WTC11 (cell line): Measurements from ENCODE around the gene ADAM12. TPM values are rescaled to one million over a fixed set of nuclear protein-coding genes. Genes with fewer than 3 reads are reported as not detected.

Experiments
- ATAC-seq: fragments of 200-7000 bp; cut with Tn5 transposase; 2 replicates; pipeline ENCODE4 v1.10.0; 2021; ENCODE audit warnings: mild to moderate bottlenecking, moderate library complexity
- CTCF ChIA-PET: fragments of 300-600 bp; sonication (Branson Sonifier 250); formaldehyde crosslinking; loops from one replicate; lab custom pipeline; 2021; ENCODE audit warnings: antibody characterized with exemption; lab: Charles Lee
- POLR2A ChIA-PET: fragments of 350-600 bp; sonication (Branson Sonifier 250); formaldehyde crosslinking; loops from one replicate; lab custom pipeline; 2021; ENCODE audit warnings: antibody characterized with exemption; lab: Charles Lee
- DNase-seq: peaks from one replicate; pipeline ENCODE4 v3.0.0; 2021; ENCODE audit warnings: low spot score
- H3K27ac Mint-ChIP-seq: 2 replicates; pipeline ENCODE4 v1.8.0; 2021; ENCODE audit warnings: mixed read lengths
- H3K27me3 Mint-ChIP-seq: 2 replicates; pipeline ENCODE4 v1.8.0; 2021; ENCODE audit warnings: low read depth, mild to moderate bottlenecking, moderate library complexity, mixed read lengths
- H3K36me3 Mint-ChIP-seq: 2 replicates; pipeline ENCODE4 v1.8.0; 2021; ENCODE audit warnings: mixed read lengths
- H3K4me1 Mint-ChIP-seq: 2 replicates; pipeline ENCODE4 v1.8.0; 2022; ENCODE audit warnings: mixed read lengths
- H3K4me3 Mint-ChIP-seq: 2 replicates; pipeline ENCODE4 v1.8.0; 2021; ENCODE audit warnings: mild to moderate bottlenecking, moderate library complexity, mixed read lengths
- H3K9me3 Mint-ChIP-seq: 2 replicates; pipeline ENCODE4 v1.8.0; 2021; ENCODE audit warnings: mixed read lengths
- AFF4 ChIP-seq: sonication (generic); formaldehyde crosslinking; IDR thresholded peaks from 2 replicates; pipeline ENCODE4 v1.8.1; 2023; ENCODE audit warnings: mild to moderate bottlenecking, missing genetic modification reagents, borderline replicate concordance
- ATF2 ChIP-seq: sonication (generic); formaldehyde crosslinking; IDR thresholded peaks from 2 replicates; pipeline ENCODE4 v1.8.1; 2022; ENCODE audit warnings: low read depth, missing genetic modification reagents, borderline replicate concordance
- CBFB ChIP-seq: sonication (generic); formaldehyde crosslinking; IDR thresholded peaks from 2 replicates; pipeline ENCODE4 v1.8.1; 2022; ENCODE audit warnings: mild to moderate bottlenecking, low read depth, missing genetic modification reagents
- E2F1 ChIP-seq: sonication (generic); formaldehyde crosslinking; IDR thresholded peaks from 2 replicates; pipeline ENCODE4 v1.8.0; 2022; ENCODE audit warnings: mild to moderate bottlenecking, missing genetic modification reagents
- HMGXB4 ChIP-seq: sonication (generic); formaldehyde crosslinking; IDR thresholded peaks from 2 replicates; pipeline ENCODE4 v1.8.1; 2023; ENCODE audit warnings: mild to moderate bottlenecking, moderate library complexity, missing genetic modification reagents
- JAZF1 ChIP-seq: fragments of 250-450 bp; sonication (Bioruptor Pico); IDR thresholded peaks from 2 replicates; pipeline ENCODE4 v1.9.0; 2021; ENCODE audit warnings: moderate library complexity, mild to moderate bottlenecking, inconsistent platforms
- MAX ChIP-seq: sonication (generic); formaldehyde crosslinking; IDR thresholded peaks from 2 replicates; pipeline ENCODE4 v1.8.0; 2022; ENCODE audit warnings: mild to moderate bottlenecking, missing genetic modification reagents
- MYBL2 ChIP-seq: sonication (generic); formaldehyde crosslinking; IDR thresholded peaks from 2 replicates; pipeline ENCODE4 v1.8.1; 2023; ENCODE audit warnings: mild to moderate bottlenecking, moderate library complexity, missing genetic modification reagents
- NFYB ChIP-seq: sonication (generic); formaldehyde crosslinking; conservative IDR thresholded peaks from 2 replicates; pipeline ENCODE4 v1.8.0; 2022; ENCODE audit warnings: low read depth, missing genetic modification reagents
- SMAD4 ChIP-seq: sonication (generic); formaldehyde crosslinking; IDR thresholded peaks from 2 replicates; pipeline ENCODE4 v1.8.0; 2022; ENCODE audit warnings: mild to moderate bottlenecking, missing genetic modification reagents
- STAT6 ChIP-seq: sonication (generic); formaldehyde crosslinking; conservative IDR thresholded peaks from 2 replicates; pipeline ENCODE4 v1.8.1; 2023; ENCODE audit warnings: mild to moderate bottlenecking, low read depth, missing genetic modification reagents, moderate library complexity
- TEAD1 ChIP-seq: sonication (generic); formaldehyde crosslinking; IDR thresholded peaks from 2 replicates; pipeline ENCODE4 v1.8.0; 2022; ENCODE audit warnings: mild to moderate bottlenecking, missing genetic modification reagents
- TP53 ChIP-seq: sonication (generic); formaldehyde crosslinking; IDR thresholded peaks from 2 replicates; pipeline ENCODE4 v1.8.1; 2023; ENCODE audit warnings: mild to moderate bottlenecking, missing genetic modification reagents
- ZBTB21 ChIP-seq: sonication (generic); formaldehyde crosslinking; IDR thresholded peaks from 2 replicates; pipeline ENCODE4 v1.8.1; 2023; ENCODE audit warnings: mild to moderate bottlenecking, missing genetic modification reagents, borderline replicate concordance
- ZNF219 ChIP-seq: sonication (generic); formaldehyde crosslinking; IDR thresholded peaks from 2 replicates; pipeline ENCODE4 v1.8.0; 2023; ENCODE audit warnings: missing genetic modification reagents, mild to moderate bottlenecking, borderline replicate concordance
- ZNF317 ChIP-seq: sonication (generic); formaldehyde crosslinking; IDR thresholded peaks from 2 replicates; pipeline ENCODE4 v1.8.1; 2023; ENCODE audit warnings: low read depth, mild to moderate bottlenecking, moderate library complexity, missing genetic modification reagents, borderline replicate concordance
- ZNF423 ChIP-seq: fragments of 250-450 bp; sonication (Bioruptor Pico); IDR thresholded peaks from 2 replicates; pipeline ENCODE4 v2.1.2; 2022; ENCODE audit warnings: mild to moderate bottlenecking, moderate library complexity
- ZSCAN18 ChIP-seq: fragments of 250-450 bp; sonication (Bioruptor Pico); IDR thresholded peaks from 2 replicates; pipeline ENCODE4 v2.1.2; 2022; ENCODE audit warnings: mild to moderate bottlenecking, moderate library complexity
- total RNA-seq: library from RNA; stranded (reverse); gene quantifications from 3 replicates; pipeline ENCODE4 v1.2.3, GENCODE V29; 2021

The ADAM12 gene
- total RNA-seq, 1 experiment from 2014 or later: 0.22 TPM

- TF ChIP-seq STAT6 (CRISPR knock-in tag) (no peak), MYBL2 (CRISPR knock-in tag) (no peak), NFYB (no peak), ZNF219 (CRISPR knock-in tag) (no peak), TEAD1 (CRISPR knock-in tag) (no peak), CBFB (CRISPR knock-in tag) (no peak), ZSCAN18 (CRISPR knock-in tag) (no peak), MAX (CRISPR knock-in tag) (no peak)
Observed at GRCh38 chr10:126158133-126158892, 230.0 kb downstream of the ADAM12 start (continued).

- H3K9me3 Mint-ChIP-seq: 0 out of 2 replicates have a peak, but pooled peaks cover under 1% of the 10 kb centered on the region
- POLR2A ChIA-PET: no interaction called here
Observed at GRCh38 chr10:126157189-126157588, 231.1 kb downstream of the ADAM12 start.

GRCh38 chr10:126156503-126156902 is 231.8 kb downstream of the ADAM12 start:
- DNase-seq: no peak
- Mint-ChIP-seq H3K4me3 (no peak overlapping the region), H3K36me3 (peaks cover 3% of the 10 kb centered on the region), H3K9me3 (peaks cover 3% of the 10 kb centered on the region; the same call in 1 of the 2 replicates), H3K27ac (no peak overlapping the region), H3K4me1 (peaks cover 71% of the 10 kb centered on the region), H3K27me3 (peaks cover 3% of the 10 kb centered on the region)
- no peak for ATAC-seq
- POLR2A ChIA-PET: no interaction called here
- CTCF ChIA-PET: no interaction called here
- TF ChIP-seq AFF4 (CRISPR knock-in tag) (no peak), TEAD1 (CRISPR knock-in tag) (no peak), ZBTB21 (no peak), ZNF423 (no peak), SMAD4 (CRISPR knock-in tag) (no peak), HMGXB4 (no peak)

More at GRCh38 chr10:126157189-126157588, 231.1 kb downstream of the ADAM12 start:
- no peak overlapping the region for H3K27ac Mint-ChIP-seq
- CTCF ChIA-PET: interaction anchor here (0.7 to 0.8 kb wide), 2 partner anchors 9 to 442 kb away, joined by 3 to 6 read pairs; no protein-coding TSS in a partner anchor
- ATAC-seq: peak; percentile 41
- TF ChIP-seq JAZF1: no peak
- no peak for TF ChIP-seq TP53 (CRISPR knock-in tag)
- TF ChIP-seq ZNF317 (CRISPR knock-in tag): no peak
- TF ChIP-seq ATF2 (CRISPR knock-in tag): no peak
- TF ChIP-seq E2F1: no peak
- TF ChIP-seq, all 79 proteins: peak for 0
- no peak for DNase-seq
- Mint-ChIP-seq H3K4me3 (no peak overlapping the region), H3K36me3 (no peaks in the 10 kb centered on the region), H3K4me1 (peaks cover 71% of the 10 kb centered on the region), H3K27me3 (peaks cover 3% of the 10 kb centered on the region)
